ENCODE measurements around the gene TCEANC2.
A peak's percentile ranks its signal among the peaks of the same experiment; 100 is the strongest.

The TCEANC2 gene

GRCh38 chr1:54115520-54115919, 62.1 kb downstream of the TCEANC2 start:
- no peak for DNase-seq (ENCODE audit: low read depth in 1 of 2, low spot score in 1 of 2)
- TF ChIP-seq JUND (IDR thresholded peaks at IDR 0.05; ENCODE audit: low read depth): no peak
- in situ Hi-C loops (cut with HindIII; ENCODE audit: low pct_unique_long_range_greater_than_20kb, low sequenced_read_pairs): no loop called here

GRCh38 chr1:54117815-54118563, 64.6 kb downstream of the TCEANC2 start:
- no peak for DNase-seq (ENCODE audit: low read depth in 1 of 2, low spot score in 1 of 2)
- TF ChIP-seq JUND (IDR thresholded peaks at IDR 0.05; ENCODE audit: low read depth): no peak
- in situ Hi-C loops (cut with HindIII; ENCODE audit: low pct_unique_long_range_greater_than_20kb, low sequenced_read_pairs): no loop called here

- in situ Hi-C loops (cut with HindIII; ENCODE audit: low pct_unique_long_range_greater_than_20kb, low sequenced_read_pairs): no loop called here
- no peak for DNase-seq (ENCODE audit: low read depth in 1 of 2, low spot score in 1 of 2)
Measured at GRCh38 chr1:54118704-54119103, 65.3 kb downstream of the TCEANC2 start.

GRCh38 chr1:54120018-54120697, 66.8 kb downstream of the TCEANC2 start:
- in situ Hi-C loops (cut with HindIII; ENCODE audit: low pct_unique_long_range_greater_than_20kb, low sequenced_read_pairs): no loop called here
- no peak for DNase-seq (ENCODE audit: low read depth in 1 of 2, low spot score in 1 of 2)
- TF ChIP-seq JUND (IDR thresholded peaks at IDR 0.05; ENCODE audit: low read depth): no peak

More at GRCh38 chr1:54118704-54119103, 65.3 kb downstream of the TCEANC2 start:
- no peak for TF ChIP-seq JUND (IDR thresholded peaks at IDR 0.05; ENCODE audit: low read depth)

- no peak for DNase-seq (ENCODE audit: low read depth in 1 of 2, low spot score in 1 of 2)
- in situ Hi-C loops (cut with HindIII; ENCODE audit: low pct_unique_long_range_greater_than_20kb, low sequenced_read_pairs): no loop called here
Measured at GRCh38 chr1:54120698-54121481, 67.5 kb downstream of the TCEANC2 start.

GRCh38 chr1:54121482-54122134, 68.2 kb downstream of the TCEANC2 start:
- in situ Hi-C loops (cut with HindIII; ENCODE audit: low pct_unique_long_range_greater_than_20kb, low sequenced_read_pairs): no loop called here
- TF ChIP-seq JUND (IDR thresholded peaks at IDR 0.05; ENCODE audit: low read depth): no peak
- peak; percentile 56 to 62 for DNase-seq (ENCODE audit: low read depth in 1 of 2, low spot score in 1 of 2)

More at GRCh38 chr1:54120698-54121481, 67.5 kb downstream of the TCEANC2 start:
- no peak for TF ChIP-seq JUND (IDR thresholded peaks at IDR 0.05; ENCODE audit: low read depth)

GRCh38 chr1:54122135-54122751, 68.8 kb downstream of the TCEANC2 start:
- in situ Hi-C loops (cut with HindIII; ENCODE audit: low pct_unique_long_range_greater_than_20kb, low sequenced_read_pairs): no loop called here
- TF ChIP-seq JUND (IDR thresholded peaks at IDR 0.05; ENCODE audit: low read depth): no peak
- DNase-seq (ENCODE audit: low read depth in 1 of 2, low spot score in 1 of 2): no peak

- no peak for TF ChIP-seq JUND (IDR thresholded peaks at IDR 0.05; ENCODE audit: low read depth)
- in situ Hi-C loops (cut with HindIII; ENCODE audit: low pct_unique_long_range_greater_than_20kb, low sequenced_read_pairs): no loop called here
- DNase-seq (ENCODE audit: low read depth in 1 of 2, low spot score in 1 of 2): no peak
Measured at GRCh38 chr1:54122992-54123391, 69.6 kb downstream of the TCEANC2 start.

GRCh38 chr1:54124472-54124871, 71.1 kb downstream of the TCEANC2 start:
- in situ Hi-C loops (cut with HindIII; ENCODE audit: low pct_unique_long_range_greater_than_20kb, low sequenced_read_pairs): no loop called here
- no peak for TF ChIP-seq JUND (IDR thresholded peaks at IDR 0.05; ENCODE audit: low read depth)
- DNase-seq (ENCODE audit: low read depth in 1 of 2, low spot score in 1 of 2): no peak

GRCh38 chr1:54124906-54125305, 71.5 kb downstream of the TCEANC2 start:
- TF ChIP-seq JUND (IDR thresholded peaks at IDR 0.05; ENCODE audit: low read depth): no peak
- no peak for DNase-seq (ENCODE audit: low read depth in 1 of 2, low spot score in 1 of 2)
- in situ Hi-C loops (cut with HindIII; ENCODE audit: low pct_unique_long_range_greater_than_20kb, low sequenced_read_pairs): no loop called here

- DNase-seq (ENCODE audit: low read depth in 1 of 2, low spot score in 1 of 2): peak in 1 of 2 experiments; percentile 57
- TF ChIP-seq JUND (IDR thresholded peaks at IDR 0.05; ENCODE audit: low read depth): no peak
- in situ Hi-C loops (cut with HindIII; ENCODE audit: low pct_unique_long_range_greater_than_20kb, low sequenced_read_pairs): no loop called here
Measured at GRCh38 chr1:54125386-54126070, 72.1 kb downstream of the TCEANC2 start.

Measured in T47D (cell line).